ENCODE results near the gene SPATA6.
"Not testable (repeated sequence)": the region's sequence is repeated elsewhere in the genome, so short reads cannot be mapped to it uniquely, and the experiment has no call there.

SPATA6 gene

DNA sequence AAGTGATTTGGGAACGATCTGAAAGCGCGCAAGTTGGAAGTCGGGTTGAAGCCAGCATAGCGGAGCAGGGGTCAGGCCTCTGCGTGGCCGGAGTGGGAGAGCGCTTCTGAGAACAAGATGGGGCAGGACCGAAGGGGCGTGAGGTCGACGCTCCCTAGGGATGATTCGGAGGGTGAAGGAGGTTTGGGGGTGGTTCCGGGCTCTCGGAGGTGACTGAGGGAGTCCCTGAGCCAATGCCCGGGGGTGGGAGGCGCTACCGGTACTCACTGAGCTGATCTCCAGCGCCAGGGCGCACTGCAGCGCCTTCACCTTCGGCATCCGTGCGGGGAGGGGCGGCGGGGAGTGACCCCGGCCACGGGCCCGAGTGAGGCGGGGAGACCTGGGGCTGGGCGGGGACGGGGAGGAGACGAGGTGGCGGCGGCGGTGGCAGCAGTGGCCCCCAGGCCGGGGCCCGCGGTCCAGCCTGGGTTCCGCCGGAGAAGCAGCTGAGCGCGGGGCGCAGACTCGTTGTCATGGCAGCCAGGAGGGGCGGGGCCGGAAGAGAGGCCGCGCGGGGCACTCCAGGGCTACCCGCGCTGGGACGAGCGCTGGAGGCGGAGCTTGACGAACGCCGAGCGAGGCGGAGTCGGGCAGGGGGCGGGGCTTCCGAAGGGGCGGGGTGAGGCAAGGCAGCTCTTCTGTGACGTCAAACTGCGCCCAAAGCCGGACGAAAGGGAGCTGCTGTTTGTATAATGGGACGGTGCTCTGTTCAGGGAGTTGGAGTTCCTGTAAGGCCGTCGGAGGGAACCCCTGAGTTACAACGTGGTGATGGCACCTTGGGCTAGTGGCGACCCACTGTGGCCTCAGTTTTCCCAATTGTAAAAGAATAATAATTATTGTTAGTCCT is at the start of gene SPATA6:
TSS of gene SPATA6 (minus strand) at position 514 of the 886 bp plus-strand sequence. CDS start at position 318, 196 bp downstream.
- DNase-seq: peak; percentile 94 to 95

DNA sequence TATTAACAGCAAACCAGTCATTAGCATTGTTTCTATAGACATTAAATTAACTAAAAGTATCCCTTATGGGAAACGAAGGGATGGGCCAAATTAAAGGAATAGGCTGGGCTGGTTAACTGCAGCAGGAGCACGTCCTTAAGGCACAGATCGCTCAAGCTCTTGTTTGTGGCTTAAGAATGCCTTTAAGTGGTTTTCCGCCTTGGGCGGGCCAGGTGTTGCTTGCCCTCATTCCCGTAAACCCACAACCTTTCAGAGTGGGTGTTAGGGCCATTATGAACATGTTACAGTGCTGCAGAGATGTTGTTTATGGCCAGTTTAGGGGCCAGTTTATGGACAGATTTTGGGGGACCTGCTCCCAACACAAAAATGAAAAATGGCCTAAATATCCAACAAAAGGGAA is 47.9 kb upstream of the SPATA6 start:
- DNase-seq: not testable (repeated sequence)

DNA sequence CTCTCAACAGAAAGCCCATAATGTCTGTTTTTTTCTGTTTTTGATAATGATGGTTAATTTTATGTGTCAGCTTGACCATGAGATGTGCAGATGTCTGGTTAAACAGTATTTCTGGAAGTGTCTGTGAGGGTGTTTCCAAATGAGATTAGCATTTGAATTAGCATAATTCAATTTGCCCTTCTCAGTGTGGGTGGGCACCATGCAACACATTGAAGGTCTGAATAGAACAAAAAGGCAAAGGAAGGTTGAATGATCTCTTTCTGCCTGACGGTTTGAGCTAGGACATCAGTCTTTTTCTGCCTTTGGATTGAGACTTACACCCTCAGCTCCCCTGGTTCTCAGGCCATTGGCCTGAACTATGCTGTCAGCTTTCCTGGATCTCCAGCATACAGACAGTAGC is 34.9 kb upstream of the SPATA6 start:
- no peak for DNase-seq

DNA sequence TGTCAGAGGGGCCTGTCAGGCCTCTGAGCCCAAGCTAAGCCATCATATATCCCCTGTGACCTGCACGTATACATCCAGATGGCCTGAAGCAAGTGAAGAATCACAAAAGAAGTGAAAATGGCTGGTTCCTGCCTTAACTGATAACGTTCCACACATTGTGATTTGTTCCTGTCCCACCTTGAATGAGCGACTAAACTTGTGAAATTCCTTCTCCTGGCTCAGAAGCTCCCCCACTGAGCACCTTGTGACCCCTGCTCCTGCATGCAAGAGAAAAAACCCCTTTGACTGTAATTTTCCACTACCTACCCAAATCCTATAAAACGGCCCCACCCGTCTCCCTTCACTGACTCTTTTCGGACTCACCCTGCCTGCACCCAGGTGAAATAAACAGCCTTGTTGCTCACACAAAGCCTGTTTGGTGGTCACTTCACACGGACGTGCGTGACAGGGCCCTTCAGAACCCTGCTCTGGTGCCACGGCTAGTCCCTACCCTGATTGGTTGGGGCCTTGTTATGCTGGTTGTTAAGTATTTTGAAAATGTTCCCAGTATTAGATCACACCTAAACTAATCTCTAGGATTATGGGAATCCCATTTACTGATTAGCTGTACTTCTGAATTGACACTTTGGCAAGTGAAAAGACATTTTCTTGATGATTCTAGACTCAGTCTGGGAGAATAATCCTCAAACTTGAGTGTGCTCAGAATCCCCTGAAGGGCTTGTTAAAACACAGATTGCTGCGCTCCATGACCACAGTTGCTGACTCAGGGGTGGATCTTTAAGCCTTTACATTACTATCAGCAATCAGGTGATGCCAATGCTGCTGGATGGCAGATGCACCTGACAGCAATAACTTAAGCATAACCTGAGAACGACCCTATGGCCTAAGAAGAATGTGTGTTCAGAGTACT is 28.8 kb upstream of the SPATA6 start:
- DNase-seq: no peak

DNA sequence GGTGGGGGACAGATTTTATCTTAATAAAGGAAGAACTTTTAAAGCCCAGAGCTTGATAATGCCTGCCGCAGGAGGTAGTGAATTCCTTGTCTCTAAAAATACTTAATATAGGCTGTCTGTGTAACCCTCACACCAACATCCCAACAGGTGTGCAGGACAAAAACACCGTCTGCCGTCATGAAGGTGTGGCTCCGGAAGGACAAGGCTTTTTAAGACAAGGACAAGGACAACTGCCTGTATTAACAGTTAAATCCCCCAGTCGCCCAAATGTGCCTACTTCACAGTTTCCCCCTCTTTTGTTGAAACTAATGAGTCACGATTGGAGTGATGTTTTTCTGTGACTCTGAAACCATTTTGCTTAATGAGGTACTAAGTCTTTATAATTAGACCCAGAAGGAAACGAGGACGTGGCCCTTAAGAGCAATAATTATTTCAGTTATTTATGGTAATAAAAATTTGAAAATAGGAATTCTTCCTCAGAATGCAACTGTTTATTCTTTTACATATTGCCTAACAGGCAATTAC is 27.3 kb upstream of the SPATA6 start:
- no peak for DNase-seq

DNA sequence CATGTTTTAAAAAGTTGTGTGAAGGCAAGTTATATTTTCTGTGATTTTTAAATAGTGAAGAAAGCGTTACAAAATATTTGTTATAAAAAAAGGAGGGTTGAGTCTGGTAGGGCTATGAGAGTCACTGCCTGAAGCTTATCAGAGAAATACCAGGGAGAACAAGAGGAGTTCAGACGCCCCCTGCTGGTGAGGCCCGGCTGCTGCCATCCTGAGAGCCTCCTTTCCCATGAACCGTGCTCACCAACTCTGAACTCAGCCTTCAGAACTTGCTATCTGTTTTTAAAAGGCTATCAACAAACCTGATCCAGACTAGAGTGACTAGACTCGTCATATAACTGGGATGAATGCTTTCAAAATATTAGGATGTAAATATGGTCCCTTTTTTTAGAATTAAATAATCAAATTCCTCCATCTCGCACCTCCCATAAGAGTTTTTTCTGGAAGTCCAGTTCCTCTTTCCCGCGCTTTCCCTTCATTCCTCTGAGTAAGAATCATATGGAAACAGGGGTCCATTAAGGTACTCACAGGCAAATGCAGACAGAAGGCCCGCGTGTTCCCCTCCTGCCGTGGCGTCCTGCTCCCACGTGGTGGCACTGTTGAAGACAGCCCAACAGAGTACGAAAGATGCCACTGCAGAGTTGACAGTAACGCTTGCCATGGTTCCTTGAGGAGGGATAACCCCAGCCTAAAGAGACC is 26.2 kb upstream of the SPATA6 start:
- peak; percentile 45 to 76 for DNase-seq

DNA sequence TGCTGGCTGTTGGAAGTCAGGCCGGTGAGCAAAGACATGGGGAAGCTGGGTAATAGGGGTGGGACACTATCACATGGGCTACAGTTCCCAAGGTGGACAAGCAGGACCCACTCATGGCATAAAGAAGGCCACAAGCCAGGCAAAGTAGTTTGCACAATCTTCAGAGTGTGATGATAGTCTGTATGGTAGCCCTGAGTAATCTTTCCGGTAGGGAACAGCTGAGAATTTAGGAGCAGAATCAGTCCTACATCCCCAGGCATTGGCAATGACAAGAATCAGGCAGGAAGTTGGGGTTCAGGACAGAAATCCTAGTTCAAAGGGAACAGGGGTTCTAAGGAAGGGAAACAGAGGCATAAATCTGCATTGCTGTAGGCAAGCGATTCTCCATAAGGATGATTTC is 23.9 kb upstream of the SPATA6 start:
- no peak for DNase-seq

DNA sequence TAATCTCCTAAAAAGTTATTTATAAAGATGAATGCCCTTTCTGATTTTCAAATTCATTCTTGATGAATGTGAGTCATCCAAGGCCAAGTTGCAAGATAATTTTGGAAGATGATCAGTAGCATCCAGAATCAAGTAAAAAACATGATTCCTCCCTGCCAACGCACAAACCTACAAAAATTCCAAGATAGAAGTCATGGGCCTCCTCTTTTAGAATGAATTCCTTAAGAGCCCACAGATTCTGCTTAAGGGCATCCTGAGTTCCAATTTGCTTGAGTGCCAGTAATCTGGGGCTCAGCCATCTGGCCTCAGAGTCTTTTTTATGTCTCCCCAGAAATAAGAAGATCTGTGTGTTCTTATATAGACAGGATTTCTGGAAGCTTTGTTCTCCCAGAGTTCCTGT is 23.2 kb upstream of the SPATA6 start:
- no peak for DNase-seq

DNA sequence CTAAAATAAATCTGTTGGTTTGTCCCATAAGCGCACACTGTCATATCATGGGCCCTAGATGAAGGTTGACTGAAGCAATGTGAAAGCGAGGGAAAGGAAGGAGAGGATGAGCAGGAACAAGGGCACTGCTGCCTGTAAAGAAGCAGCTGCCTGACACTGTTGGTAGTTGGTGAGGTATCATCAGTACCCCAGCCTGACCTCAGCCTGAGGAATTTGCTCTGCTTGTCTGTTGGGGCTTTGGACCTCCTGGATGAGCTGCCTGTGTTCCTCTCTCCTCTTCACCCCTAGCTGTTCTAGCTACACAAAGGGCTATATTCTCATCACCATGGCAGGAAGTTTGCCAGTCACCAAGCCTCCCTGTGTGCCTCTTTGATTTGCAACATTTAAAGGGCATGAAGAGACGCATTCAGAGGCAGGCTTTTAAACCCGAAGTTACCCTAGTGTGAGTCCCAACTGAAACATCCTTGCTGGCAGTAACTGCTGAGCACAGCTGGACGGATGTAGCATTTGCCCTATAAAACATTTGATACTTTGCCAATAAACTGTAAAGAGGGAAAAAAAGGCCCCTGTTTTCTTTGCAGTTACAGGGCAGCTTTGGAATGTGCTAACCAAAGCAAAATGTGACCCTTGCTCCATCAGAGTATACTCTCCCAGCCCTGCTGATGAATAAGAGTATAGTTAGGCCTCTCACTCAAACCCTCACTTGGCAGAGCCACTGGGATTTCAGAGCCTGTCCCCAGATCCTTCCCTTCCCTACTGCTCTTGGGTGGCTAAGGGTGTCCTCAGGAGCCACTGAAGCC is 22.2 kb upstream of the SPATA6 start:
- DNase-seq: no peak

DNA sequence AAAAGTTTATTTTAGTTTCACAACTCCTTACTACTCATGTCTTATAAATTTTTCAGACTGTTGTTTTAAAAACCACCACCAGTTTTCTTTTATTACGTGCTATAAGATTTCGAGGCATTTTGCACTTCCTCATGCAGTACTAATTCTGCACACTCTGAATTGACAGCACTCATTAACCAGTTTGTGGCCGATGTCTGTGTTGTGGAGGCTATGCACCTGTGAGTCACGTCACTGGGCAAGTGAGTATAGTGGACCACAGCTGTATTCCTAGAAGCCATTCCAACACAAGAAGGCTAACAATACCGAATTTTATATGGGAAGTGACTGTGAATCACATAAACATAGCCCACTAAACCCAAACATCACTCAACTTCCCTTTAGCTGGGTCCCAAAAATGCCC is 21.0 kb upstream of the SPATA6 start:
- no peak for DNase-seq

DNA sequence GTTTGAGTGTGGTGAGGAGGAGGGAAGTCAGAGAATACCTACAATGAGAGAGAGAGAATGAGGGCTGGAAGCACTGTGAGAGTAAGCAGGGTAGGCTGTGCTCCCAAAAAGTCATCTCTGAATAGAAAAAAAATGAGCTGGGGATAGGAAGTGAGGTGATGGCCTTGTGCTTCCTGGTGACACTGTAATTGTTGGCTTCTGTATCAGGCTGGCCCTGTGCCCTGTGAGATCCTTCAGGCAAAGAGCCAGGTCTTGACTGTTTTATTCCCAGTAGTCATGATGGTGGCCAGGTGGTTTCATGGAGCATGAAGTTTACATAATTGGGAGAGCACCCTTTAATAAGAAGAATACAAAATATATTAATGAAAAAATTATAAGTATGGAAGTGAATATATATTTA is 20.4 kb upstream of the SPATA6 start:
- peak; percentile 21 to 40 for DNase-seq

DNA sequence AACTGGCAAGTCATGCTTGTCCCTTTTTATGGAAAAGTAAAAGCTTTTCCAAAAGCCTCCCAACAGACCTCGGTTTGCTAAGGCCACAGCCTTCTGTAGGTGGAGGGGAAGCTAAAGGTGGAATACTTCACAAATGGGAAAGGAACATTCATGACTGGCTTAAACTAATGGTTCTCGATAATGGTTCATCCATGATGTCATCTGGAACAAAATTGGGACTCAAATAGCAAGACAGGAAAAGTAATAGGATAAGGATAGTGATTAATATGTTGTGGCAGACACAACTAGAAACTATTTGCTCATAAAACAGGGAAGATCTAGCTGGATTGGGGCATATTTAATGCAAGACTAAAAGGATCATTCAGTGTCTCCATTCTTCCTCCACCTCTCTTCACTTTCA is 16.7 kb upstream of the SPATA6 start:
- no peak for DNase-seq

DNA sequence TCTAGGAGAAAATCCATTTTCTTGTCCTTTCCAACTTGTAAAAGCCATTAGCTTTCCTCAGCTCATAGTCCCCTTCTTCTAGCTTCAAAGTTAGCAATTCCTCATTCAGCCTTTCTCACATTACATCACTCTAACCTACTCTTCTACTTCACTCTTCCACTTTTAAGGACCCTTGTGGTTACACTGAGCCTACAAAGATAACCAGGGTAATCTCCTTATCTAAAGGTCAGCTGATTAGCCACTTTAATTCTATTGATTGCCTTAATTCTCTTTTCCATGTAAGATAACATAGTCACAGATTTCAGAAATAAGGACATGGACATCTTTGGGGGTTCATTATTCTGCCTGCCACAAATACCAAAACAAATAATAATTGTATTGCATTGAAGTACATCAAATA is 8.5 kb upstream of the SPATA6 start:
- no peak for DNase-seq

DNA sequence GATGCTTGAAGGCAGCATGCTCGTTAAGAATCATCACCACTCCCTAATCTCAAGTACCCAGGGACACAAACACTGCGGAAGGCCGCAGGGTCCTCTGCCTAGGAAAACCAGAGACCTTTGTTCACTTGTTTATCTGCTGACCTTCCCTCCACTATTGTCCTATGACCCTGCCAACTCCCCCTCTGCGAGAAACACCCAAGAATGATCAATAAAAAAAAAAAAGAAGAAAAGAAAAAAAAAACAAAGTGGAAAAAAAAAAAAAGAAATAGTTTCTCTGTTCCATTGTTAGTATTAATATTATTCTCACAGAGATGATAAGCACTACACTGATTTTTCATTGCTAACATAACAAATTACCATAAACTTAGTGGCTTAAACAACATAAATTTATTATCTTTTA is 8.0 kb upstream of the SPATA6 start:
- not testable (repeated sequence) for DNase-seq

DNA sequence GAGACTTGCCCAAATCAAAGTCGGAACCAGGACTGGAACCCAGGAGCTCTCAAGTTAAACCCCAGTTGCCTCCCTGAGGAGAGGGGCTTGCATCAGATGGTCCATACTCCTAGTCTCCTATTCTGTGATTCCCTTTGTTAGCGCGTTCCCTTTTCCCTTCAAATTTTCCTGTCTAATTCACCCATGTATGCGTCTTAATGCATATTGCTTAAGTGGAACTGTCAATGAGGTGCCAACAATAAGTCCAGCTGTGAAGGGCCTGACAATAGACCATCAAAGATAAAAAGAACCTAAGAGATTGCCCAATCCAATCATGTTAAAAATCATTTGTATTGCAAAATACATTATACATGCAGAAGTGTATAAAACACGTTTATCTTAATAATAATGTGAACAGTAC is 634 bp upstream of the SPATA6 start:
- DNase-seq: no peak

DNA sequence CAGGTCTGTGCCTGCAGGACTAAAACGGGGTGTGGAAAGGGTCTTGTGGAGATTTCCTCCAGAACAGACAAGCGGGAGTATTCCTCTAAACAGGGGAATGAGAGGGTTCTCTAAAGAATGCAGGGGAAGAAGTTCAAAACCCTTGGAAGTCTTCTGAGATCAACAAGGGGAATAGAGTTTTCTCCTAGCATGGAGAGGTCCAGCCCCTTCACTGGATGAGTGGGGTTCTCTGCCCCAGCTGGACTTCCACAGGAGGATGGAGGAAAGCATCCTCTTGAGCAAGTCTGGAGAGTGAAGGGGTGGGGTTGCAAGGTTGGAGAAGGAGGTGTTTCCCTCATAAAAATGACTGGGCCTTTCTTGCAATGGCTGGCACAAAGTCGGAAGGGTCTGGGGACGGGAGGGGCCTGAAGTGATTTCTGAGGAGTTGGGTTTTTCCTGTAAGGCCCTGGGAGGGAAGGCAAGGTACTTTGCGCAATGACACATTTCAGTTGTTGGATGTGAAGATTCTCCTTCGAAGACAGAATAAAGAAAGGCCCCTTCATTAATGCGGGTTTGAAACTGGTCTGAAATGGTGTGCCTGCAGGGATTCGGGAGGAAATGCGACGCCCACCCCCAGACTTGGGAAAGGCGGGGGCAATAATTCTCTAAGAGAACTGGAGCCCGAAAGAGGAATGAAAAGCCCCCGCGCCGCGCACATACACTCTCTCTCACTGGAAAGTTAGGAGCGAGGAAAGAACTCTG is 884 bp downstream of the SPATA6 start:
- DNase-seq: no peak

DNA sequence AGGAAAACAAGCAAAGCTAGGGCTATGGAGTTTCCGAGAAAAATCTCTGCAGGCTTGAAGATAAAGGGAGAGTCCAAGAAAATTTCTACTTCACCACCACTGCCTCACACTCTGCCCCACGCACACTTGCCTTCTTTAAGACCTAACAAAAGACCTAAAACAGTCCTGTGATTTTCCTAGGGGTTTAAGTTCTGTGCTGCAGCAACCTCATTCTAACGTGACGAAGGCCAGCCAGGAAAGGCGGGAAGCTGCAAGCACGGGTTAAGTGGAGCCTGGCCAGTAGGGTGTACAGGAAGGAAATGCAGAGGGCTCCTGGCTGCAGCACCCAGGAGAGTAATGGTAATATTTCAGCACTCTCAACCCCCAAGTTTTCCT is 1.5 kb downstream of the SPATA6 start:
- peak; percentile 54 to 82 for DNase-seq

DNA sequence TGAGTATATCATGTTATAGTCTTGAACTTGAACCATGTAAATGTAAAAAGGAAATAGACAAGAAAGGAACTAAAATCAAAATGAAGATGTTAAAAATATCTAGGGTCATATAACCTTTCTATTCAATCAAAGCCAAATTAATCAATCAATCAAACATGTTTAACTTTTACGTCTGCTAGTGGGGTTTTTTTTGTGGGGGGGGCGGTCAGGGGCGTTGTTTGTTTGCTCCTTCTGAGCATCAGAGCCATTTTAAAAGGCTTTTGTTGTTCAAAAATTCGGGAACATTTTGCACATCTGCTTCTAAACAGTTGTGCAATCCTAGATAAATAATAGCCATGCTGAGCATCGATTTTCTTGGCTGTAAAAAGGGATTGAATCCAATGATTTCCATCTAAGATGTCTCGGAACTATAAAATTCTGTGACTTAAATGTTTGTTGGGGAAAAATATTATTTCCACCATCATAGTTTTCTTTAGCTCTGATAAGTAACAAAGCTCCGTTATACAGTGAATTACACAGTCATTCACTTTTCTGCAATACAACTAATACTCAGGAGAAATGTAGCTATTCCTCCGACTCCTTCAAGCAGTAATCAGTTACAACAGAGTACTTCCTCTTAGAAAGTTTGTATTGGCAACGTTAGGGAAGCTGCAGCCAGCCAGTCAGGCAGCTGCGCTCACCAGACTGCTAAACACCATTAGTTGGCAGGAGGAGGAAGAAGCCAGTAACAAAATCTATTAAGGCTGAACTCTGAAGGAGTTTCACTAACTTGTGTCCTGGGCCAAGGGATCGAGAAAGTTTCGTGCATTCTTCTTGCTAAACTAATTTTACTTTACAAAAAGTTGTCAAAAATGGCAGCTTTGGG is 2.2 kb downstream of the SPATA6 start:
- DNase-seq: peak; percentile 13 to 19

DNA sequence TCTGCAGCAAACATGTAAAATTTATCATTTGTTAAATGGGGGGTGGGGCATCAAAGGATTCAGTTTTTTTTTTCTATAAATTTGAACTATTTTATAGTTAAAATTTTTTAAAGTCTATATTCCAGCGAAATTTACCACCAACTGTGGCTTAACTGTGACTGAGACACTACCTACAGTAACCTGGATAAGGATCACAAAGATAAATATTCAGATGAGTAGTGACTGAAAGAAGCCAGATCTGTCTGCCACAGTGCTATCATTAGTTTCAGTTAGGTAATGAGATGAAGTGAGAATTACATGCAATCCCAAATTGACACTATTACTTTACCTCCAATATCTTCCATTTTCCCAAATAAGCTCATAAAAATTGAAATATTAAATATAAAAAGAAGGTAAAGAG is 5.4 kb downstream of the SPATA6 start:
- no peak for DNase-seq

DNA sequence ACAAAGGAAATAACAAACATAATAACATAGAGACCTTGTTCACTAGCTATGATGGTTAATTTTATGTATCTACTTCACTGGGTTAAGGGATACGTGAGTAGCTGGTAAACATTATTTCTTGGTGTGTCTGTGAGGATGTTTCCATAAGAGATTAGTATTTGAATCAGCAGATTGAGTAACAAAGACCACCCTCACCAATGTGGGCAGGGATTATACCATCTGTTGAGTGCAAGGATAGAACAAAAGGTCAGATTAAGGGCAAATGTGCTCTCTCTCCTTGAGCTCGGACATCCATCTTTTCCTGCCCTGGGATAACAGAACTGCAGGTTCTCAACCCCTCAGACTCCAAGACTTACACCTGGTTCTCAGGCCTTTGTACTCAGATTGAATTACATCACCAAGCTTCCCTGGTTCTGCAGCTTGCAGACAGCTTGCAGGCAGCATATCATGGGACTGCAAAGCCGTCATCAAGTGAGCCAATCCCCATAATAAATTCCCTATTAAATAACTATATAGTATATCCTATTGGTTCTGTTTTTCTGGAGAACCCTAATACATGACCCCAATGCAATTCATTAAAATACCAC is 9.2 kb downstream of the SPATA6 start:
- peak in 1 of 2 experiments; percentile 3 for DNase-seq

Measured in SHP77 (cell line).